ENCODE measurements around the gene ADGRV1.
"Not testable (repeated sequence)": the region's sequence is repeated elsewhere in the genome, so short reads cannot be mapped to it uniquely, and the experiment has no call there.

DNA sequence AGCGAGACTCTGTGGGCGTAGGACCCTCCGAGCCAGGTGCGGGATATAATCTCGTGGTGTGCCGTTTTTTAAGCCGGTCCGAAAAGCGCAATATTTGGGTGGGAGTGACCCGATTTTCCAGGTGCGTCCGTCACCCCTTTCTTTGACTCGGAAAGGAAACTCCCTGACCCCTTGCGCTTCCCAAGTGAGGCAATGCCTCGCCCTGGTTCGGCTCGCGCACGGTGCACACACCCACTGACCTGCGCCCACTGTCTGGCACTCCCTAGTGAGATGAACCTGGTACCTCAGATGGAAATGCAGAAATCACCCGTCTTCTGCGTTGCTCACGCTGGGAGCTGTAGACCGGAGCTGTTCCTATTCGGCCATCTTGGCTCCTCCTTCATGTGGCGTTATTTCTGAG lies 263.5 kb downstream of the ADGRV1 start:
- TF ChIP-seq MYC (IDR thresholded peaks at IDR 0.05; ENCODE audit: low read depth, low read length); POLR2A (IDR thresholded peaks at IDR 0.05; ENCODE audit: extremely low read depth, insufficient read length); CTCF (IDR thresholded peaks at IDR 0.05; ENCODE audit: low read depth, low read length): not testable (repeated sequence)

Measured in NB4 (cell line).